Peyer's patch (tissue), 4 donors: ENCODE results near the gene CHURC1. TPM values are rescaled to one million over a fixed set of nuclear protein-coding genes. Genes with fewer than 3 reads are reported as not detected.

Source experiments
- DNase-seq, 3 donors: peaks; one replicate each; pipeline ENCODE4 v3.0.0-alpha.2; 2017 to 2019
- H3K27ac ChIP-seq, 4 donors: fragments of 200-600 bp; sonication (generic); one replicate each; pipeline ENCODE4 v1.5.1; 2016 to 2019
- H3K27me3 ChIP-seq, 2 donors: fragments of 200-600 bp; sonication (generic); one replicate each; pipeline ENCODE4 v1.5.1; 2019
- H3K36me3 ChIP-seq, 3 donors: fragments of 200-600 bp; sonication (generic); one replicate each; pipeline ENCODE4 v1.5.1; 2016 to 2019
- H3K4me1 ChIP-seq, 4 donors: fragments of 200-600 bp; sonication (generic); one replicate each; pipeline ENCODE4 v1.5.1; 2016 to 2019
- H3K4me3 ChIP-seq, 4 donors: fragments of 200-600 bp; sonication (generic); 1 replicate in 3 of 4; 2 replicates in 1 of 4; pipeline ENCODE4 v1.5.1; 2016 to 2019; ENCODE audit warnings: mild to moderate bottlenecking in 1 of 4
- H3K9me3 ChIP-seq, 4 donors: fragments of 200-600 bp; sonication (generic); one replicate each; pipeline ENCODE4 v1.5.1; 2016 to 2019; ENCODE audit warnings: mild to moderate bottlenecking in 1 of 4
- CTCF ChIP-seq, 6 experiments: fragments of 450-650 bp in 4 of 6; fragments of 200-600 bp in 2 of 6; sonication (generic) in 1 of 6; IDR thresholded peaks; one replicate each; pipeline ENCODE4 v1.5.1; 2017 to 2019; ENCODE audit warnings: antibody characterized with exemption in 6 of 6, mild to moderate bottlenecking in 3 of 6, moderate library complexity in 1 of 6
- POLR2A ChIP-seq, 2 donors: fragments of 450-650 bp; IDR thresholded peaks; one replicate each; pipeline ENCODE4 v1.5.1; 2017; ENCODE audit warnings: antibody characterized with exemption in 2 of 2, mild to moderate bottlenecking in 2 of 2, moderate library complexity in 2 of 2
- total RNA-seq, 4 donors: library from RNA; depleted of rRNA; stranded (reverse); fragments of >200 nt; gene quantifications; one replicate each; pipeline ENCODE4 v1.1.0, GENCODE V29; 2016

Gene CHURC1
- total RNA-seq, 4 donors from 2014 or later: 51.2 to 72.3 (median 69.7) TPM

- H3K9me3 ChIP-seq: no peaks in the 10 kb centered on the region
- H3K4me1 ChIP-seq: peaks cover 0 to 27% (median 0%) of the 10 kb centered on the region in 4 donors
- TF ChIP-seq CTCF (IDR thresholded peaks at IDR 0.05) (no peak), POLR2A (IDR thresholded peaks at IDR 0.05) (no peak)
- H3K27me3 ChIP-seq: no peaks in the 10 kb centered on the region
- peaks cover 0 to 52% (median 0%) of the 10 kb centered on the region in 3 donors for H3K36me3 ChIP-seq
- no peak overlapping the region for H3K27ac ChIP-seq
- no peak for DNase-seq
- no peak overlapping the region for H3K4me3 ChIP-seq
Measured at GRCh38 chr14:64932231-64932630, 18.0 kb downstream of the CHURC1 start.

GRCh38 chr14:64934338-64934929, 20.2 kb downstream of the CHURC1 start:
- Histone ChIP-seq H3K36me3 (peaks cover 0 to 38% (median 0%) of the 10 kb centered on the region in 3 donors), H3K27me3 (no peaks in the 10 kb centered on the region), H3K4me1 (peaks cover 0 to 41% (median 0%) of the 10 kb centered on the region in 4 donors), H3K9me3 (no peaks in the 10 kb centered on the region), H3K27ac (no peak overlapping the region), H3K4me3 (no peak overlapping the region)
- no peak for DNase-seq
- no peak for TF ChIP-seq CTCF (IDR thresholded peaks at IDR 0.05)
- no peak for TF ChIP-seq POLR2A (IDR thresholded peaks at IDR 0.05)

- Histone ChIP-seq H3K27me3 (no peaks in the 10 kb centered on the region), H3K4me3 (no peak overlapping the region), H3K9me3 (no peaks in the 10 kb centered on the region), H3K27ac (no peak overlapping the region), H3K36me3 (peaks cover 0 to 38% (median 0%) of the 10 kb centered on the region in 3 donors), H3K4me1 (peaks cover 0 to 36% (median 0%) of the 10 kb centered on the region in 4 donors)
- DNase-seq: no peak
- TF ChIP-seq POLR2A (IDR thresholded peaks at IDR 0.05): no peak
Measured at GRCh38 chr14:64935508-64935907, 21.3 kb downstream of the CHURC1 start.

- Histone ChIP-seq H3K4me3 (no peak overlapping the region), H3K4me1 (peaks cover 0 to 26% (median 0%) of the 10 kb centered on the region in 4 donors), H3K27me3 (no peaks in the 10 kb centered on the region), H3K27ac (peak overlapping the region in 1 of 4 donors; percentile 65), H3K36me3 (peaks cover 0 to 32% (median 0%) of the 10 kb centered on the region in 3 donors), H3K9me3 (no peaks in the 10 kb centered on the region)
- no peak for DNase-seq
- TF ChIP-seq CTCF (IDR thresholded peaks at IDR 0.05): no peak
- TF ChIP-seq POLR2A (IDR thresholded peaks at IDR 0.05): no peak
Measured at GRCh38 chr14:64937171-64937820, 23.0 kb downstream of the CHURC1 start.

GRCh38 chr14:64937821-64938193, 23.6 kb downstream of the CHURC1 start:
- H3K27ac ChIP-seq: peak overlapping the region in 2 of 4 donors; percentile 63 to 65
- peaks cover 0 to 26% (median 0%) of the 10 kb centered on the region in 4 donors for H3K4me1 ChIP-seq
- no peak overlapping the region for H3K4me3 ChIP-seq
- TF ChIP-seq CTCF (IDR thresholded peaks at IDR 0.05) (peak in 4 of 6 experiments; percentile 4 to 46 (median 39)), POLR2A (IDR thresholded peaks at IDR 0.05) (no peak)
- no peaks in the 10 kb centered on the region for H3K9me3 ChIP-seq
- peaks cover 0 to 27% (median 0%) of the 10 kb centered on the region in 3 donors for H3K36me3 ChIP-seq
- H3K27me3 ChIP-seq: no peaks in the 10 kb centered on the region
- no peak for DNase-seq
